T-helper 2 cell treated with Interferon-gamma antibody and Interleukin-4, amounts not matched to agents 5 μg/mL and 100 μg/mL, for 36 hours (primary cell): ENCODE data around the gene ECEL1.
"Not testable (repeated sequence)": the region's sequence is repeated elsewhere in the genome, so short reads cannot be mapped to it uniquely, and the experiment has no call there.

Source experiments
- DNase-seq: peaks from one replicate; pipeline ENCODE4 v3.0.0; 2021; ENCODE audit warnings: low spot score
- H3K27ac Mint-ChIP-seq: one replicate; pipeline ENCODE4 v1.8.0; 2021; ENCODE audit warnings: mild to moderate bottlenecking, mixed read lengths
- H3K27me3 Mint-ChIP-seq: one replicate; pipeline ENCODE4 v1.8.0; 2021; ENCODE audit warnings: low read depth, mixed read lengths
- H3K36me3 Mint-ChIP-seq: one replicate; pipeline ENCODE4 v1.8.0; 2021; ENCODE audit warnings: low read depth, mixed read lengths
- H3K4me1 Mint-ChIP-seq: one replicate; pipeline ENCODE4 v1.8.0; 2021; ENCODE audit warnings: low read depth, mixed read lengths
- H3K4me3 Mint-ChIP-seq: one replicate; pipeline ENCODE4 v1.8.0; 2022; ENCODE audit warnings: mild to moderate bottlenecking, moderate library complexity, mixed read lengths
- H3K9me3 Mint-ChIP-seq: one replicate; pipeline ENCODE4 v1.8.0; 2021; ENCODE audit warnings: mixed read lengths

Gene ECEL1

DNA sequence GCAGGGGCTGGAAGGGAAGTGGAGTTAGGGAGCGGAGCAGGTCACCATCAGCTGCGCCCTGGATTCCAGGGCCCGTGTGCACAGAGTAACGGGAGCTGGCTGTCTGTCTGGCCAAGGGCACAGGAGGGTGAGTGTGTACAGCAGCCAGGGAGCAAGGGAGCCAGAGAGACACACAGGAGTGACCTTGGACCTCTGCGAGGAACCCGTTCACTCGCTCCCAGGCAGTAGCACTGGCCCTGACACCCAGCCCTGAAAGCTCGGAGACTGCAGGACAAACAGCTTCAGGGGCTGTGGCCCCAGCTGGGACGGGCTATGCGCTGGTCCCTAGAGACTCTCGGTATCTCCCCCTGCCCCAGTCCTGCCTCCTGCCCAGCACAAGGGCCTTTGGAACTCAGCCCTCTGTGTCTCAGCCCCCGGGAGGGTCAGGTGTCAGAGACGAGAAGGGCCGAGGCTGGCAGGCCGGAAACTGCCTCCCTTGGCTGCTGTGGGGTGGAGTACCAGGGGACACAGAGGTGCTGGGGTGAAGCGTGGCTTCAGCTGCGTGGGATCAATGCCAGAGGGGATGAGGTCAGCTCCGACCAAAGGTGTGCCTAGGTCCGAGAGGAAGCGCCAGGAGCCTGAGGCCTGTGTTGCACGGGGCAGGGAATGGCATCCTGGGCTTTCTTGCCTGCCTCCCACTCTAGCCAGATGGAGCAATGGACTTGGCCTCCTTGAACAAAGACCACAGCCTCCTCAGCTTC is 43.8 kb downstream of the ECEL1 start:
- not testable (repeated sequence) for H3K27ac Mint-ChIP-seq, H3K4me3 Mint-ChIP-seq, H3K4me1 Mint-ChIP-seq, H3K36me3 Mint-ChIP-seq, H3K9me3 Mint-ChIP-seq, DNase-seq, H3K27me3 Mint-ChIP-seq

DNA sequence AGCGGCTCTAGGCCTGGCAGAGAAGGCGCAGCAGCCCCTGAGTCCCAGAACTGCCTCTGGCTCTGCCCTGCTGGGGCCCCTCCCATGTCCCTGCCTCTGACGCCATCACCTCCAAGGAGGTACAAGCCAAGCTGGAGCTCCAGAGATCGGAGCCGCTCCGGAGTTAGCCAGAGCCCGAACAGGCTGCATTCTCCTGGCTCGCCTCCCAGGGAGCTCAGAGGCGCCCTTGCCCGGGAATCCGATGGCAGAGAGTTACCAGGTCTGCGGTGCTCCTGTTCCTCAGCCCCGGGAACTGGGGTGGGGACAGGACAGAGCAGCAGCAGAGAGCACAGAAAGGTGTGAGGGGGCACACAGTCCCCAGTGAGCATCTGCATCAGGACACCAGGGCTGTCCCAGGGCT is 44.6 kb downstream of the ECEL1 start:
- not testable (repeated sequence) for H3K9me3 Mint-ChIP-seq, H3K4me3 Mint-ChIP-seq, H3K4me1 Mint-ChIP-seq, DNase-seq, H3K36me3 Mint-ChIP-seq, H3K27me3 Mint-ChIP-seq, H3K27ac Mint-ChIP-seq

DNA sequence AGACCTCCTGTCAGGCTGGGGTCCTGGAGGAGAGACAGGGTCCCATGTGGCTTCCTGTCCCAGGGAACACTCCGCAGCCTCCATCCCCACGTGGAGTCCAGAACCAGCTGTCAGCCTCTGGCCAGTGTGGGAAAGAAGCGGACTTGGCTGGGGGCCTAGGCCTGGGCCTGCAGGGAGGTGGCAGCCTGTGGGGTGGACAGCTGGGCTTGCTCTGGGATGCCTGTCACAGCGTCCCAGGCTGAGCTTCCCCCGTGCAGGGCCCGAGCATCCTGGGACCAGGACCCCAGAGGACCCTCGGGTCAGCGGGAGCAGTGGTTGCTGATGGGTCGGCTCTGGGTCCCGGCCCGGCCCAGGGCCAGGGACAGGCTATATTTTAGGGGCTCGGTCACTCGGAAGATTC is 45.2 kb downstream of the ECEL1 start:
- H3K4me3 Mint-ChIP-seq, H3K36me3 Mint-ChIP-seq, H3K27me3 Mint-ChIP-seq, H3K27ac Mint-ChIP-seq, H3K4me1 Mint-ChIP-seq, DNase-seq, H3K9me3 Mint-ChIP-seq: not testable (repeated sequence)

DNA sequence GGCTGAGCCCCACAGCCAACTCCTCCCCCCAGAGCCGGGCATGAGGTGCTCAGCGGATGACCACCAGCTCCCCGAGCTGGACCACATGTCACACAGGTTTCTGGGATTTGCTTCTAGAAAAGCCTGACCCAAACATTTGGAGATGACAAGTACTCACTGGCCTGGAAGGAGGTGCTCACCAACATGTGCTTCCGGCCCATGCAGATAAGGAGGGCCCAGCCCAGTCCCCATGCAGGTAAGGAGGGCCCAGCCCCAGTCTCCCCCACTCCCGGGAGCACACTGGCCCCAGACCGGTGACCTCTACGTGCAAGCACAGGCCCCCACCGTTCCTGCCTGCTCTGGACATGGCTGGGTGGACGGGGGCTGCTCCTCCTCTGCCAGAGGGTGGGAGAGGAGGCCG is 45.7 kb downstream of the ECEL1 start:
- not testable (repeated sequence) for H3K9me3 Mint-ChIP-seq, H3K27me3 Mint-ChIP-seq, H3K27ac Mint-ChIP-seq, H3K36me3 Mint-ChIP-seq, DNase-seq, H3K4me1 Mint-ChIP-seq, H3K4me3 Mint-ChIP-seq

DNA sequence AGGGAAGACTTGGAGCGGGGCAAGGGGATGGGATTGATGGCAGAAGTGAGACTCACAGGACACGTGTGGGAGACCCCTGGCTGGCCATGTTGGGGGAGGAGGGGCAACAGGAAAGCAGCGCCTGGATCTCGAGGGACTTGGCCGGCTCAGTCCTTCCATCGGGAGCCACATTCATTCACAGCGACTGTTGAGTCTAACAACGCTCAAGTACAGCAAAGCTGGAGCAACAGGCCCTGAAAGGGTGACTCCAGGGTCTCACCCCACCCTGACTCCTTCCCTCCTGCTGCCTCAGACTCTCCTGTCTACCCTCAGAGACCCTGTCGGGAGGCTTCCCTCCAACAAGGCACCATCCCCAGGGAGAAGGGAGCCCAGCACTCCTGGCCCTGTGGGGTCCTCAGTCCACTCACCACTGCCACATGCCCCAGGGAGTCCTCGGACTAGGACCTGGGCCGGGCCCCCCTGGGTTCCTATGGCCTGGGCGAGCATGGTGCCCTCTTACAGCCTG is 46.4 kb downstream of the ECEL1 start:
- no peak for DNase-seq
- Mint-ChIP-seq H3K36me3 (no peaks in the 10 kb centered on the region), H3K9me3 (no peaks in the 10 kb centered on the region), H3K27ac (no peak overlapping the region), H3K4me1 (no peaks in the 10 kb centered on the region), H3K27me3 (peaks cover 2% of the 10 kb centered on the region), H3K4me3 (no peak overlapping the region)

DNA sequence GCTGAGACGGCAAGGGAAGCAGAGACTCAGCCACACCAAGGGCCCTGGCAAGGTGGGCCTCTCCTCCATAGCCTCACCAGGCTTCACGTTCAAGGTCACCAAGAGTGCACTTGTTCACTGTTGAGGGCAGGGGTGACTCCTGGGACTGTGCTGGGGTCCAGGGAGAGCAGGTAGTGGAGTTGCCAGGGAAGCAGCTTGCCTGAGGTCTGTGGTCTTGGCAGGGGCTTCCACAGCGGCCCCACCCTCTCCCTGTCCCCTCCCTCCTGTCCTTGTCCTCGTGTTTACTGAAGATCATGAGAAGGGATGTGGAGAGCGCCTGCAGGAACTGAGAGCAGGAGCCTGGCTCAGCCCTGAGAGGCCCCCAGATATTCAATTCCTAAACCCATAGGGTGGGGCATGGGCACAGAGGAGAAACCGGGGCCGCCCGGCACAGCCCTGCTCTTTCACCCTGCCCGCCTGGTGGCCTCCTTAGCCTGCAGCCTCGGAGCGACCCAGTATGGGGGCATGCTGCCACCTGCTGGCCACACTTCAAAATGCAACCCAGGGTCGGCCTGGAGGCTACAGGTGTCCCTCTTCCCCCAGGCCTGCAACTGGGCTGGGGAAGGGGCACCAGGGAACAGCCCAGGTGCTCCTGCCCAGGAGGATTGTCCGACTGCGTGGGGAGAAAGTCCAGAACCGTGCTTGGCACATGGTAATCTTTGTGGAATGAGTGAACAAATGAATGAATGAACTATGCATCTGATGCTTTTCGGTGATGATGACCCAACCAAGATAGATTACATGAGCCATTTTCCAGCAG is 47.2 kb downstream of the ECEL1 start:
- peak; percentile 79 for DNase-seq
- not testable (repeated sequence) for H3K36me3 Mint-ChIP-seq, H3K4me1 Mint-ChIP-seq, H3K4me3 Mint-ChIP-seq, H3K27me3 Mint-ChIP-seq, H3K27ac Mint-ChIP-seq, H3K9me3 Mint-ChIP-seq

DNA sequence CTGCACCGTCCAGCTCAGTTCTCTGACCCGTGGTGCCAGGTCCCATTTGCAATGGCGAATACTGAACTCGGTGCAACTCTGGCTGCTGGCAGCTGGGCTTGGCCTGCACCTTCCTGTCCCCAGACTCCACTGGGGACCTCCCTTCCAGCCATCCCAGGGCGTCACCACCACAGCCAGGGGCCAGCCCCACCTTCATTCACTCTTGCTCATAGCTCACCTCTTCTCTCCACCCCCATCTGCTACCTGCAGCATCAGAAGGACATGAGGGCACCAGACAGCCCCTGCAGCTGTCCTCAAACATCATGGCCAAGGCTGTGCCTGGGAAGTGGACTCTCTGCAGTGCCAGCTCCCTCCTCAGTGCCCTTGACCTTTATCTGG is 47.9 kb downstream of the ECEL1 start:
- Mint-ChIP-seq H3K9me3 (no peaks in the 10 kb centered on the region), H3K4me1 (no peaks in the 10 kb centered on the region), H3K36me3 (no peaks in the 10 kb centered on the region), H3K27ac (no peak overlapping the region), H3K4me3 (no peak overlapping the region), H3K27me3 (peaks cover 2% of the 10 kb centered on the region)
- no peak for DNase-seq

DNA sequence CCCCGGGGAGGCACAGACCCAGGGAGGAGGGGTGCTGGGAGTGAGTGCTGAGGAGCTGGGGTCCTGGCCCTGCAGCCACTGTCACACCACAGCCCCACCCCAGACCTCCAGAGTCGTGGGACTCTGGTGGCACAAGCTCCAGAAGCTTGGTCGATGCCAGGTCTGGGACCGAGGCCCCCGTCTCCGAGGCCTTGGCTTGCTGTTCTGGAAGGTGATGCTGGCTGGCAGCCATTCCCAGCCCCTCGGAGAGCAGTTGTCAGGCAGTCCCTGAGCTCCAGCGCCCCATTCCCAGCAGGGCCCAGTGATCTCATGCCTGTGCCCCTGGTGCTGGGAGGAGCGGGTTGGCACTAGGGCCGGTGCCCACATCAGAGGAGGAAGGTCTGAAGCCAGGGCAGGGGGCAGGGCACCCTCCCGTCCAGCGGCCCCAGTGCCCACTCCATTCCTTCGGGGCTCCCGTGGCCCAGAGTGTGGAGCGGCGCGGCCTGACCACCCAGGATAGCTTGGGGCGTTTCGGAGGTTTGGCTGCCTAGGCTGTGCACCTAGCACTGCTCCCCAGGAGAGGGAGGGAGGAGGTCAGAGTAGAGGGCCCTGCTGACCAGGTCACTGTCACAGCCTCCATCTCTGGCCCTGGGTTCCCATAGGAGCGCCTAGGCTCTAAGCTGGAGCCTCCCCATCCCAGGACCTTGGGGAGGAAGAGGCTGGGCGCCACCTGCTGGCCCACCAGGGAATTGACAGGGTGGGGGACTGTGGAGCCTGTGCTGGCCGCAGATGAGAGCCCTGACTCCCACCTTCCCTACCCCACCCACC is 48.5 kb downstream of the ECEL1 start:
- Mint-ChIP-seq H3K4me3 (no peak overlapping the region), H3K9me3 (no peaks in the 10 kb centered on the region), H3K27me3 (peaks cover 2% of the 10 kb centered on the region), H3K4me1 (no peaks in the 10 kb centered on the region), H3K27ac (no peak overlapping the region), H3K36me3 (no peaks in the 10 kb centered on the region)
- peak; percentile 15 for DNase-seq

DNA sequence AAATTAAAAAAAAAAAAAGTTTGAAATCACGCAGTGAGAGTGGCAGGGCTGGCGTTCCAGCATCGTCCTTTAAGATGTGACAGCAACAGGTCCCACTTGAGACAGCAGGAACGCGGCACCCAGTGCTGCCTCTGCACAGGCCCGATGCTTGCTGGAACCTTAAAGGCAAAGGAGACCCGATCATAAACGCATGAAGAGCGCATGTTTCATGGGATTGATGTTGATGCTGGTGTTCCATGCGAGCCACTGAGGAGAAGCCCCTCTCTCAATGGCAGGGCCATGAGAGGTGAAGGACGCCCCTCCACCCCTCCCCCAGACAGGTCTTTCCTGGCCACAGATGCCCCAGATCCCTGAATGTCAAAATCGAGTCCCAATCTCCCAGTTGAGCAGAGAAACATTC is 49.5 kb downstream of the ECEL1 start:
- DNase-seq, result no peak
- Mint-ChIP-seq H3K27ac (no peak overlapping the region), H3K9me3 (no peaks in the 10 kb centered on the region), H3K27me3 (peaks cover 2% of the 10 kb centered on the region), H3K4me3 (no peak overlapping the region), H3K4me1 (no peaks in the 10 kb centered on the region), H3K36me3 (no peaks in the 10 kb centered on the region)

DNA sequence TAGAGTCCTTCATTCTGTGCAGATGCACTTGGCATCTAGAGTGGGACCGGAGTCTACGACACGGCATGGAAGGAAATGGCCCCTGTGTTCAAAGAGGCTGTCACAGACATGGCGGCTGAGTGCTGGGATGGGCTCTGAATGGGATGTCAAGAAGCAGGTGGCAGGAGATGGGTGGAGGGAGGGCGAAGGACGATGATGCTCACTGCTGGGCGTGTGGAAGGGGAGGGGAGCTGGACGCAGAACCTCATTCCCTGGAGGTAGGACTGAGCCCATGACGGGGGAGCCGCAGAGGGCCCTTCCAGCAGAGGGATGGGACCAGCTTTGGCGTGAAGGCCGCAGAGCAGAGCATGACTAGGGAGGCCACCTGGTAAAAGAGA is 50.5 kb downstream of the ECEL1 start:
- Mint-ChIP-seq H3K4me1 (no peaks in the 10 kb centered on the region), H3K9me3 (no peaks in the 10 kb centered on the region)

DNA sequence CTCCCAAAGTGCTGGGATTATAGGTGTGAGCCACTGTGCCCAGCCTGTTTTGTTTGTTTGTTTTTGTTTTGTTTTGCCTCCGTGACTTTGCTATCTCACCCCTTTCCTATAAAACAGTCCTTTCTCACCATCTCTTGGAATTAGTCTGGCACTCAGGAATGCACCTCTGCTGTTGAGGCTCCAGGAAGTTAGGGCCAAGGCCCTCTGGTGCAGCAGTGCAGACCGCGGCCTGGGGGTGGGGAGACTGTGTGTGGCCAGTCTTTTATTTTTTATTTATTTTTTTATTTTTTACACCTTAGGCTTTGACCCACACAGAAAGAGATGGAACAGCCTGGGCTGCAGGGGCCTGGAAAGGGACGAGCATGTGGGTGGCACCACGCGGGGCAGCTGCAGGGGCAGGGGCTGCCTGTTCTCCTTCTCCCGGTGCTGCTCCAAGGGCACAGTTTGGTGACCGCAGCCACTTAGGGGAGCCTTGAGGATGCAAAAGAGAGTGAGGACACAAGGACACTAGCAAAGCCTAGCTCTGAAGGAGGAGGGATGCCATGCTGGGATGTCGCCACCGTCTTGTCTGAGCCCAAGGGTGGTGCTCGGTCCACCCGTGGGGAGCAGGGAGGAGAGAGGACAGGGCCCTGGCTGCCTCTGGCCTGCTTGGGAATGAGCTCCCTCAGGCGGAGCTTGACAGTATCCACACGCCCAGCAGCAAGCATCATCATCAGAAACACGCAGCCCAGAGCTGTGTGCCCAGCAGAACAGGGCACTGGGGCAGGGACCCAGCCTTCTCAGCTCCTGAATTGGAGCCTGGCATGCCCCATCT is 51.0 kb downstream of the ECEL1 start:
- DNase-seq, result no peak
- no peak overlapping the region for H3K27ac Mint-ChIP-seq
- no peaks in the 10 kb centered on the region for H3K36me3 Mint-ChIP-seq
- peaks cover 2% of the 10 kb centered on the region for H3K27me3 Mint-ChIP-seq
- no peak overlapping the region for H3K4me3 Mint-ChIP-seq
- no peaks in the 10 kb centered on the region for H3K9me3 Mint-ChIP-seq
- no peaks in the 10 kb centered on the region for H3K4me1 Mint-ChIP-seq

More for the DNA sequence above, 50.5 kb downstream of the ECEL1 start:
- no peak for DNase-seq
- Mint-ChIP-seq H3K36me3 (no peaks in the 10 kb centered on the region), H3K27me3 (peaks cover 2% of the 10 kb centered on the region), H3K4me3 (no peak overlapping the region), H3K27ac (no peak overlapping the region)

DNA sequence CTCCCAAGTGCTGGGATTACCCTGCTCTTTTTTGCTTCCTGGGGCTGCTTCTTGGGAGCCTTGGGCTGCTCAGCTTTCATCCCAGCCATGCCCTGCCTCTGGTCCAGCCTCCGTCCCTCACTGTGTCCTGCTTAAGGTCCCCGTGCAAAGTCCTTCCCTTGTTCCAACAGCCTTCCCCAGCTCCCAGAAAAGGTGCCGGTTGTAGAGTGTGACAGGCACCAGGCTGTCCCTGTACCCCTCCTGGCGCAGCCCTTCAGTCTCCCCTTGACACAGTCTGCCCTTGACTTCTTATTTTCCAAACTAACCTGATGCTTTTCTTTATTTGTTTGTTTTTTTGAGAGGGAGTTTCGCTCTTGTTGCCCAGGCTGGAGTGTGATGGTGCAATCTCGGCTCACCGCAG is 51.8 kb downstream of the ECEL1 start:
- Mint-ChIP-seq H3K4me3 (no peak overlapping the region), H3K9me3 (no peaks in the 10 kb centered on the region), H3K27ac (no peak overlapping the region)

DNA sequence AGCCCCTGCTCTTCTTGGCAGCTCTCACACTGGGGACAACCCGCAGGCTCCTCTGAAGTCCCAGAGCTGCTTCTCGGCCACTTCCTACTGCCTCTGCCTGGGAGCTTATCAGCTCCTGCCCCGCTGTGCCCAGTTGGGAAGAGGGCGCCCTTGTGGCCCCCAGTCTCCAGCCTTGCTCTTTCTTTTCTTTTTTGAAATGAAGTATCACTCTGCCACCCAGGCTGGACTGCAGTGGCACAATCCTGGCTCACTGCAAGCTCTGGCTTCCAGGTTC is 52.3 kb downstream of the ECEL1 start:
- no peak overlapping the region for H3K27ac Mint-ChIP-seq

More for the DNA sequence above, 51.8 kb downstream of the ECEL1 start:
- Mint-ChIP-seq H3K36me3 (no peaks in the 10 kb centered on the region), H3K27me3 (peaks cover 2% of the 10 kb centered on the region), H3K4me1 (no peaks in the 10 kb centered on the region)
- no peak for DNase-seq

More for the DNA sequence above, 52.3 kb downstream of the ECEL1 start:
- Mint-ChIP-seq H3K36me3 (no peaks in the 10 kb centered on the region), H3K4me1 (no peaks in the 10 kb centered on the region), H3K9me3 (no peaks in the 10 kb centered on the region), H3K4me3 (no peak overlapping the region), H3K27me3 (no peaks in the 10 kb centered on the region)
- DNase-seq, result no peak
